ENCODE results near the gene CMTM2. TPM values are rescaled to one million over a fixed set of nuclear protein-coding genes. Genes with fewer than 3 reads are reported as not detected.
A peak's percentile ranks its signal among the peaks of the same experiment; 100 is the strongest.

Gene CMTM2
- total and polyA plus RNA-seq, 12 donors, result 0.33 to 0.95 (median 0.63) TPM; not detected in 8

- DNase-seq (no peak), ATAC-seq (no peak)
- intact Hi-C loops (cut with DNase I), result no loop called here
- H3K27ac ChIP-seq, result no peak overlapping the region
- H3K36me3 ChIP-seq, result no peaks in the 10 kb centered on the region
- H3K4me1 ChIP-seq, result peaks cover 5 to 28% (median 15%) of the 10 kb centered on the region in 9 donors
- peaks cover 0 to 24% (median 14%) of the 10 kb centered on the region in 7 donors for H3K27me3 ChIP-seq
- TF ChIP-seq CTCF (IDR thresholded peaks at IDR 0.05), result no peak
- no peaks in the 10 kb centered on the region for H3K9me3 ChIP-seq
- H3K4me3 ChIP-seq, result no peak overlapping the region
- 84 to 89% methylated on average over 1 of the region's 1 CpG for WGBS, 2 donors
Observed at GRCh38 chr16:66574081-66574480, 5.2 kb upstream of the CMTM2 start.

GRCh38 chr16:66574531-66574930, 4.7 kb upstream of the CMTM2 start:
- TF ChIP-seq CTCF (IDR thresholded peaks at IDR 0.05), result no peak
- intact Hi-C loops (cut with DNase I), result no loop called here
- H3K4me3 ChIP-seq, result no peak overlapping the region
- H3K27ac ChIP-seq, result no peak overlapping the region
- H3K36me3 ChIP-seq, result no peaks in the 10 kb centered on the region
- no peak for DNase-seq
- H3K4me1 ChIP-seq, result peaks cover 5 to 30% (median 18%) of the 10 kb centered on the region in 9 donors
- 86 to 91% methylated on average over 3 of the region's 3 CpGs for WGBS, 2 donors
- peaks cover 0 to 28% (median 18%) of the 10 kb centered on the region in 7 donors for H3K27me3 ChIP-seq
- no peaks in the 10 kb centered on the region for H3K9me3 ChIP-seq
- ATAC-seq, result no peak

GRCh38 chr16:66575060-66575459, 4.2 kb upstream of the CMTM2 start:
- ATAC-seq (no peak), DNase-seq (no peak)
- 99% methylated on average over 3 of the region's 3 CpGs for WGBS, 2 donors
- peaks cover 5 to 30% (median 18%) of the 10 kb centered on the region in 9 donors for H3K4me1 ChIP-seq
- no peaks in the 10 kb centered on the region for H3K9me3 ChIP-seq
- no peaks in the 10 kb centered on the region for H3K36me3 ChIP-seq
- no peak overlapping the region for H3K27ac ChIP-seq
- intact Hi-C loops (cut with DNase I), result no loop called here
- no peak for TF ChIP-seq CTCF (IDR thresholded peaks at IDR 0.05)
- H3K4me3 ChIP-seq, result no peak overlapping the region
- H3K27me3 ChIP-seq, result peaks cover 0 to 28% (median 18%) of the 10 kb centered on the region in 7 donors

GRCh38 chr16:66576296-66576695, 3.0 kb upstream of the CMTM2 start:
- no peak overlapping the region for H3K4me3 ChIP-seq
- peaks cover 5 to 36% (median 22%) of the 10 kb centered on the region in 9 donors for H3K4me1 ChIP-seq
- H3K27ac ChIP-seq, result no peak overlapping the region
- H3K27me3 ChIP-seq, result peaks cover 0 to 29% (median 18%) of the 10 kb centered on the region in 7 donors
- intact Hi-C loops (cut with DNase I), result no loop called here
- H3K36me3 ChIP-seq, result no peaks in the 10 kb centered on the region
- TF ChIP-seq CTCF (IDR thresholded peaks at IDR 0.05), result no peak
- ATAC-seq (peak in 3 of 8 donors; percentile 48 to 54 (median 50)), DNase-seq (no peak)
- no peaks in the 10 kb centered on the region for H3K9me3 ChIP-seq
- WGBS, 2 donors, result 66 to 80% methylated on average over 5 of the region's 5 CpGs

All from heart right ventricle (tissue), 16 donors.